ENCODE data around the gene CYTH3.

DNA sequence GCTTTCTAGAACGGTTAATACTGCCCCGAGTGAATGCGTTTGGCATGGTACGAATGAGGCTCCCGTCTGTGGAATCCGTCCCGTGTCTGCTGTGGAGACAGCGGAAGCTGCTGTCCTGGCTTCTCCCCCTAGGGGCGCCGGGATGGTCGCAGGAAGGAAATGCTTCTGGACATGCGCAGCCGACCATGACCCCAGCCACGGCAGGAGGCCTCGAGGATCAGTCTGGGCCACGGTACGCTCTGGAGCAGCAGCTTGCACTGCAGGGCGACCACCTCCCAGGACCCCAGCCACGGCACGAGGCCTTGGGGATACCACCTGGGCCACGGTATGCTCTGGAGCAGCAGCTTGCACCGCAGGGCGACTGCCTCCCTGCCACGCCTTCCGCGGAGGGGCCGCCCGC lies 107.9 kb downstream of the CYTH3 start:
- TF ChIP-seq, protein P1, sequence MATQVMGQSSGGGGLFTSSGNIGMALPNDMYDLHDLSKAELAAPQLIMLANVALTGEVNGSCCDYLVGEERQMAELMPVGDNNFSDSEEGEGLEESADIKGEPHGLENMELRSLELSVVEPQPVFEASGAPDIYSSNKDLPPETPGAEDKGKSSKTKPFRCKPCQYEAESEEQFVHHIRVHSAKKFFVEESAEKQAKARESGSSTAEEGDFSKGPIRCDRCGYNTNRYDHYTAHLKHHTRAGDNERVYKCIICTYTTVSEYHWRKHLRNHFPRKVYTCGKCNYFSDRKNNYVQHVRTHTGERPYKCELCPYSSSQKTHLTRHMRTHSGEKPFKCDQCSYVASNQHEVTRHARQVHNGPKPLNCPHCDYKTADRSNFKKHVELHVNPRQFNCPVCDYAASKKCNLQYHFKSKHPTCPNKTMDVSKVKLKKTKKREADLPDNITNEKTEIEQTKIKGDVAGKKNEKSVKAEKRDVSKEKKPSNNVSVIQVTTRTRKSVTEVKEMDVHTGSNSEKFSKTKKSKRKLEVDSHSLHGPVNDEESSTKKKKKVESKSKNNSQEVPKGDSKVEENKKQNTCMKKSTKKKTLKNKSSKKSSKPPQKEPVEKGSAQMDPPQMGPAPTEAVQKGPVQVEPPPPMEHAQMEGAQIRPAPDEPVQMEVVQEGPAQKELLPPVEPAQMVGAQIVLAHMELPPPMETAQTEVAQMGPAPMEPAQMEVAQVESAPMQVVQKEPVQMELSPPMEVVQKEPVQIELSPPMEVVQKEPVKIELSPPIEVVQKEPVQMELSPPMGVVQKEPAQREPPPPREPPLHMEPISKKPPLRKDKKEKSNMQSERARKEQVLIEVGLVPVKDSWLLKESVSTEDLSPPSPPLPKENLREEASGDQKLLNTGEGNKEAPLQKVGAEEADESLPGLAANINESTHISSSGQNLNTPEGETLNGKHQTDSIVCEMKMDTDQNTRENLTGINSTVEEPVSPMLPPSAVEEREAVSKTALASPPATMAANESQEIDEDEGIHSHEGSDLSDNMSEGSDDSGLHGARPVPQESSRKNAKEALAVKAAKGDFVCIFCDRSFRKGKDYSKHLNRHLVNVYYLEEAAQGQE (IDR thresholded peaks at IDR 0.05; ENCODE audit: low read depth): no peak
- TF ChIP-seq, protein P2, sequence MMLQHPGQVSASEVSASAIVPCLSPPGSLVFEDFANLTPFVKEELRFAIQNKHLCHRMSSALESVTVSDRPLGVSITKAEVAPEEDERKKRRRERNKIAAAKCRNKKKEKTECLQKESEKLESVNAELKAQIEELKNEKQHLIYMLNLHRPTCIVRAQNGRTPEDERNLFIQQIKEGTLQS (IDR thresholded peaks at IDR 0.05): no peak
